Retina (tissue), 1 donor: Measurements from ENCODE around the gene CCDC73.
A peak's percentile ranks its signal among the peaks of the same experiment; 100 is the strongest.
"Not testable (repeated sequence)": the region's sequence is repeated elsewhere in the genome, so short reads cannot be mapped to it uniquely, and the experiment has no call there.

ENCODE experiments used
- DNase-seq: peaks from one replicate; pipeline ENCODE4 v3.0.0-alpha.2; 2016

The CCDC73 gene

DNA sequence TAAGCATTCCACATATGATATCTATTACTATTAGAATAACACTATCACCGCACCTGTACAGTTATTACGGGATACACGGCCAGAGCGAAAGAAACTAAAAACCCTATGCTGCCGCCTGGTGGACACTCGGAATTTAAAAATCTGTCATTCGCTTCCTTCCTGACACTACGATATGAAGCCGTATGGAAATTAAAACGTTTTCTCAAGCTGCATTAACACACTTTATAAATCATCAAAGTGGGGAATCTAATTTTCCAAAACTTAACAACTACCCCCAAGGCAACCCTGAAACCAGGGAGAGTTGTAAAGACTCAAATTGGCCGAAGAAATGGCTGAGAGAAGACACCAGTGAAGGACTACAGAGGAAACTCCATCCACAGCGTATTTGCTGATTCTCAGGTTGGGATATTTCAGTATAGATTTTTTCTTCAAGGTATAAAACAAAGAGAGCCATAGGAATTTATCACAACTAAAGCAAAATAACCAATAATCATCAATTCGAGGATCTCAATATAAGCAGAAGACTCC, 1.4 kb downstream of the CCDC73 start:
- peak; percentile 79 for DNase-seq

DNA sequence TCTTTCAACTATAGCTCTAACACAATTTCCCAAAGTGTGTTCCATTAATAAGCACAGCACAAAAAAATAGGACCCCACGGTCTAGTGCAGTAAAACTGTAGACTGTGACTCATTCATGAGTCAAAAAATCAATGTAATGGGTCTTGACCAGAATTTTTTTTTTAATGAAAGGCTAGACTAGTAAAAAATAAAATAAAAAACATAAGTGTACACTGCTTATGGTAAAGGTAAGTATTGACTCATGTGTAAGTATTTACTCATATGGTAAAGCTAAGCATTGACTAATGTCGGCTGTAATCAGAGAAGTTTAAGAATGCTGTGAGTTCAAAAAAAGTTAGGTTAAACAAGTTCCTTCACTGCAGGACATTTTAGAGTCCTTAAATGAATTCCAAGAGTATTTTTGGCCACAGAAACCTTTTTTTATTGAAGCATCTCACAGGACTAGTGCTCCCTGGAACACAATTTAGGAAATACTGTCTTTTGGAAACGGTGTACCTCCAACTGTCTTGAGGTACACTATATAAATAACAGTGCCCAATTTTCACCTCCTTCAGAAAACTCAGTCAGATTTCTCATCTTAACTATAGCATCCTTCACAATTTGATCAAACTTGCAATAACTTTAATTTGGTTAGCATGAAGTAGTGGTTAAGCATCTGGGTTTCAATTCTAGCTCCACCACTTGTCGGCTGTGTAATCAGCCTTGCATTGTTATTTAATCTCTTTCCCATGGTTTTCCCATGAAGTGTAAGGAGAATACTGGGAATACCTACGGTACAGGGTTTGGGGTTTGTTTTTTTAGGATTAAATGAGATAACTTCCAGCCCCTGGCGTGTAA, 2.1 kb downstream of the CCDC73 start:
- no peak for DNase-seq

DNA sequence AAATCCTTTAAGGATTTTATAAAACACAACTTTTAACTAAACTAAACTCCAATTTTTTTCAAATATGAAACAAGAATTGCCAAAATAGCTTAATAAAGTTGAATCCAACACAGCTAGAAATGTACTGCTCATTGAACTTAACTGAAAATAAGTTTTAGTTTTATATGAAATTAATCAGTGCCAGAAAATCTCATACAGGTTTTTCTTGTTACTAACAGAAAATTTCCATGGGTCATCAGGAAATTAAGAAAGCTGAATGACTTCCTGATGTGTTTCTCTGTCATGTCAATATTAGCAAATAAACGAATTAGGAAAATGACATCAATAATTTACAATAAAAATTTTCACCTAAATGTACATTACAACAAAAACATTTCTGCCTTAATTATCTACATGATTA, 3.5 kb downstream of the CCDC73 start:
- DNase-seq = no peak

DNA sequence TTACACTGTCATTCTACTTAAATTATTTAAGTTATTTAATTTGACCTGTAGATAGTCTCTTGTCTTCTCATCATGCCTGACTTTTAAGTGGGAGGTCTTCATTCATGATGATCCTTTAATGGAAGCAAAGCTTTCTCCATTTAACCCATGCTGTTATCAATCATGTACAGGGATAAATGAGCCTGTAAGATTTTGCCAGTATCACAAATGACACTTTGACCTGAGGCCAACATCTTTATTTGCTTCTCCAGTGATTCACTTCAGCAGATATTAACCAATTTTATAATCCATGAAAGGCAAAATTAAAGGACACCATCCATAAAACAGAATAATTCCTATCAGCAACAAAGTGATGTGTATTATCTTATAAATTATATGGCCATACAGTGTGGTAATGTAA, 7.7 kb downstream of the CCDC73 start:
- DNase-seq = no peak

DNA sequence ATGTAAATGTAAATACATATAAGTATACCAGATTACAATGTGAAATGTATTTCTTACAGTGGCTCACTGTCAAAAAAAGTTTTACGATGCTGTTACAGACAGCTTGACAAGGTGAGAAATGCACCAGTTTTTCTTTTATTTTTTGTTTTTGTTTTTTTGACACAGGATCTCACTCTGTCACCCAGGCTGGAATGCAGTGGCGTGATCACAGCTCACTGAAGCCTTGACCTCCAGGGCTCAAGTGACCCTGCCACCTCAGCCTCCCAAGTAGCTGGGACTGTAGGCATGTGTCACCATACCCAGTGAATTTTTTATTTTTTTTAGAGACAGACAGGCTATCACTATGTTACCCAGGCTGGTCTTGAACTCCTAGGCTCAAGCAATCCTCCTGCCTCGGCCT, 9.2 kb downstream of the CCDC73 start:
- DNase-seq = no peak

DNA sequence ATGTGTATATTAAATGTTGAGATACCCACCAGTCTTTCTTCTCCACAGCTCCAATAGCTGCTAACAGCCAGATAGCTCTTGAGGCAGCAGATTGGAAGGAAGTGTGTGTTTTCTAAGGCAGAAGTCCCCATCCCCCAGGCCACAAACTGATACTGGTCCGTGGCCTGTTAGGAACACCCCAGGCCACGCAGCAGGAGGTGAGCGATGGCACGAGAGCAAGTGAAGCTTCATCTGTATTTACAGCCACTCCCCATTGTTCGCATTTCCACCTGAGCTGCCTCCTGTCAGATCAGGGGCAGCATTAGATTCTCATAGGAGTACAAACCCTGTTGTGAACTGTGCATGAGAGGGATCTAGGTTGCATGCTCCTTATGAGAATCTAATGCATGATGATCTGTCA, 12.7 kb downstream of the CCDC73 start:
- no peak for DNase-seq

DNA sequence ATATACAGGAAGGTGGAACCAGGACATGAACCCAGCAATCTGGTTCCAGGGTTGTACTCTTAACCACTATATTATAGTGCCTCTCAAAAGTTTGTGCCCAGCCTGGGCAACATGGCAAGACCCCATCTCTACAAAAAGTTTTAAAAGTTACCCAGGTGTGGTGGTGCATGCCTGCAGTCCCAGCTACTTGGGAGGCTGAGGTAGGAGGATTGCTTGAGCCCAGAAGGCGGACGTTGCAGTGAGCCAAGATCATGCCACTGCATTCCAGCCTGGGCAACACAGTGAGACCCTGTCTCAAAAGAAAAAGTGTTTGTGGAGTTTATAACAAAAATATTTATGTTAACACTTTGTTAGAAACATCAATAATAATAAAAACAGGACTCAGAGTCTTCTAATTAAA, 13.6 kb downstream of the CCDC73 start:
- not testable (repeated sequence) for DNase-seq

DNA sequence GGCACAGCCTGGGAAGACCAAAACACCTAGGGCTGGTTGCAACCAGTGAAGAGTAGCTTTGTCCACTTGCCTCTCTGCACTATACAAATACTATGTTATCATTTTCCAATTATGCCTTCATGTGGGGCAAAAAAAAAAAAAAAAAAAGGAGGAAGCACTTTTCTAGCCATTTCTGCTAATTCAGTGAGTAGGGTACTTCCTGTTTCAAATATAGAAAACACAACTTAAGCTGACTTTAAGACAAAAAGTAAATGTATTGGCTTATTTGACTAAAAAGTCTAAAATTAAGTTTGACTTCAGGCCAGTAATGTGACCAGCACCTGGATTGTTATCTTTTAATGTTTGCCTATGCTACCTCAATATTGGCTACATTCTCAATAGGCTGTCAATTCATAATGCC, 15.3 kb downstream of the CCDC73 start:
- no peak for DNase-seq

DNA sequence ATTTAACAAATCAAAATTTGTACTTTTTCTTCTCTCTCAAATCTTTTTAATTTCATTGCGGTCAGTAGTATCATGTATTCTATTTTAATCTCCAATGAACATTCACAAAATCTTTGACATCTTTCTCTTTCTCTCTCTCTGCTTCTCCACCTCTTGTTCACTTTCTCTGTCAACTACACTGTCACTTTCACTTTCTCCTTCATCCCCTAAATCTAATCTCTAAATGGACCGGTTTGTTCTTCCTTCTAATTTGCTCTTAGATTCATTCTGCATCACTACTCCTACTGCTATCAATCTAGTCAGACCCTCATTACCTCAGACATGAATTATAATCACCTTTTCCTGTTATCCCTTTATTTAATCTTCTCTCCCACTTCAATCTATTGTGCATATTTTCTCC, 18.6 kb downstream of the CCDC73 start:
- no peak for DNase-seq

DNA sequence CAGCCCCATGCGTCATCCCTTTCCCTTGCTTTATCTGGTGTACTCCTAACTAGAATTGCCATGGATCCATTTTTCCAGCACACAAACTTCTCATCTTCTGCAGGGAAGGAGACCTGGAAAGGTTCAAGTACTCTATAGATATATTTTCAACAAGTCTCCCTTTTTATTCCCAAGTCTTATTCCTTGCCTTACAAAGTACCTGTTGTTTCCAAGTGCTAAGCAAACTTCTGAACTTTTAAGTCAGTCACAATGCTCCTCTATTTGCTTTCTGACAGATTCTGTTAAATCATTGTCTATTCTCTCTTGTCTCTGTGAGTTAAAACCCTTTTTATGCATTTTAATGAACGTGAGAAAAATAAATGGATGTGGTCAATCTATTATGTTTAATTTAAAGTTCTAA, 20.4 kb downstream of the CCDC73 start:
- no peak for DNase-seq

DNA sequence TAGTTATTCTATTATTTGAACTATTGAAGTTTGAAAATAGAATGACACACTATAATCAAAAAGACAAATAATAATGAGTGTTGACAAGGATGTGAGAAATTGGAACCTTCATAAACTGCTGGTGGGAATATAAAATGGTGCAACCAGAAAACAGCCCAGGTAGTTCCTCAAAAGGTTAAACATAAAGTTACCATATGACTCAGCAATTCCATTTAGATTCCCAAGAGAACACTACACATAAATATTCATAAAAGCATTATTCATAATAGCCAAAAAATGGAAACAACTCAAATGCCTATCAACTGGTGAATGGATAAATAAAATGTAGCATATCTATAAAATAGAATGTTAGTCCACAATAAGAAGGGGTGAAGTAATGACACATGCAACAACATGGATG, 21.7 kb downstream of the CCDC73 start:
- no peak for DNase-seq

DNA sequence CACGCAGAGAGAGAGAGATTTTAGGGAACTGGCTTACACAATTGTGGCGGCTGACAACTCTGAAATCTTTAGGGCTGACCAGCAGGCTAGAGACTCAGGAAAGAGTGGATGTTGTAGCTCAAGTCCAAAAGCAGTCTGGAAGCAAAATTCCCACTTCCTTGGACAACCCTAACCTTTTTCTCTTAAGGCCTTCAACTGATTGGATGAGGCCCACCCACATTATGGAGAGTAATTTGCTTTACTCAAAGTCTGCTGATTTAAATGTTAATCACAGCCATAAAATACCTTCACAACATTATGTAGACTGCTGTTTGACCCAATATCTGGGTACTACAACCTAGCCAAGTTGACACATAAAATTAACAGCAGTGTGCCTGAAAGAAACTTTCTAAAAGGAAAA, 32.7 kb downstream of the CCDC73 start:
- not testable (repeated sequence) for DNase-seq

DNA sequence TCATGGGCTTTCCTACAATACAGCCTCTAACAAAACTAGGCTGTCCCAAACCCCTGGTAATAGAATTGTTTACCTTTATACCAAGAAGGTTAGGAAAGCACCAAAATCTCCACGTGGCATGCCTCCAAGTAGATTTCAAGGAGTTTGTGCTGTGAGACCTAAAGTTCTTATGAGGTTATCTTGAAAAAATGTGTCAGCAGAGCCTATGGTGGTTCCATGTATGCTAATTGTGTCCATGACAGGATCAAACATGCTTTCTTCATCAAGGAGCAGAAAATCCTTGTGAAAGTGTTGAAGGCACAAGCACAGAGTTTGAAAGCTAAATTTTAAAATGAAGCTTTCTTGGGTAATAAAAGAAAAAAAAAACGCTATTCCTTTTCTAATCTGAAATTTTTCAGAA, 36.2 kb downstream of the CCDC73 start:
- no peak for DNase-seq

DNA sequence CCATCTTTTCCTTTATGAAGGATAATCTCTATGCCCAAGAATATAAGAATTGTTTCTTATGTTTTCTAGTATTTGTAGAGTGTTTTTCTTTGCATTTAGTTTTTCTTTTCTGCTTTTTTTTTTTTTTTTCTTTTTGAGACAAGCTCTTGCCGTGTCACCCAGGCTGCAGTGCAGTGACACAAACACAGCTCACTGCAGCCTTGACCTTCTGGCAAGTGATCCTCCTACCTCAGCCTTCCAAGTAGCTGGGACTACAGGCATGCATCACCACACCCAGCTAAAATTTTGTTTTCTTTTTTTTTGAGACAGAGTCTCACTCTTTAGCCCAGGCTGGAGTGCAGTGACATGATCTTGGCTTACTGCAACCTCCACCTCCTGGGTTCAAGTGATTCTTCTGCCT, 41.3 kb downstream of the CCDC73 start:
- not testable (repeated sequence) for DNase-seq

DNA sequence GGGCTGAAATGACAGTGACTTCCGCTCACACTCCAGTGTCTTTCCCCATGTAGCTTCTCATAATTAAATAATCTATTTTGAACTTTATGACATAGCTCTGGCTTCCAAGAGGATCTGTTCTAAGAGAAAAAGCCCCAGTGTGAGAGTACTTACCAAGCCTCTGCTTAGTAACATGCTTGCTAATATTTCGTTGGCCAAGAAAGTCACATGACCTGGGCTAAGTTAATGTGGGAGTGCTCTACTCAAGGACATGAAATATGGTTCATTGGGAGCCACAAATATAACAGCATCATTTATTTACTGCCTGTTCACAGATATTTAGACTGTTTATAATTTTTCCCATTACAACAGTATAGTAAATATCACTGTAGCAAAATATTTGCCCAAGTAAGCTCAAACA, 42.5 kb downstream of the CCDC73 start:
- DNase-seq = no peak

DNA sequence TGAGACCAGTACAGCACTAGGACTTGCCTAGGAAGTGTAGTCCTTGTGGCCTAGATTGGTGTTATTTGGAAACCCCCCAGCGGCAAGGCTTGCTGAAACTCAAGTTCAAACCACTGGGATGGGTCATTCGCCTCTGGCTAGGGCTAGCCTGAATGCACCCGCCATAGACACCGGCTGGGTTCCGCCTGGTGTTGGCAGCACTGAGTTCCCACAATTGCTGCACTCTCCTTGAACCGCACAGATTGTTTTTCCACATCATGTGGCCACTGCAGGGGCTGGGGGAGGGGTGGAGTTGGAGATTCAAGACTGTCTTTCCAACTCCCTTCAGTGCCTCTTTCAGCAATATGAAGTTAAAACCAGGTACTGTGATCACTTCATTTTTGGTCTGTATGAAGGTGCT, 43.1 kb downstream of the CCDC73 start:
- no peak for DNase-seq

DNA sequence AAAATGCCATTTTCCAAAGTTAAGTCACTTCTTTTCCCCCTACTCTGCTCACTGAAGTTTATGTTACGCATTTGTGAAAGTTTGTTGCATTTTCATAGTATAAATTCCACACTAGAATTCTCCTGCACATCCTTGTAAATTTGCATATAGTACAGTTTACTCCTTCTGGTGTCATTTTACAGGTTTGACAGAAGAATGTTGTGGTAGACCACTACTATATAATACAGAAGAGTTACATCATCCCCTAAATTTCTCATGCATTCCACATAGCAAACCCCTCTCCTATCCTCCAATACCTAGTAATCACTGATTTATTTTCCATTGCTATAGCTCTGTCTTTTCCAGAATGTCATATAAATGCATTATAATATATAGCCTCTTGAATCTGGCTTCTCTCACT, 64.5 kb downstream of the CCDC73 start:
- DNase-seq = no peak

DNA sequence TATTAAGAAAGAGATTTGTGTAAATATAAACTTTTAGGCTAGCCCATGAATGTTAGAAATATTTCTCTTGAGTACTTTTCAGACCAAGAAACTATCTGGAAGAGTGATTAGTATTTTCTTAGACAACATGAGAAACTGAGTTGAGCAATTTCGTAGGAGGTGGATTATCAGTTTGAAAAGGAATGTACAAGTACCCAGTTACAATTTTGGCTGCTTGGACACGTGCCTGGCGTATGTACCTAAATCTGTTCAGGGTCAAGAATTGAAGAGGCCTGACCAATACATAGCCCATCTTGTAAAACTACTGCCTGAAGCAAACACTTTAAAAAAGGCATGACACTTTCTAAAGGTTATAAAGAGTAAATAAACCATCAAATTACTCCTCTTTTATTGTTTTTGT, 71.1 kb downstream of the CCDC73 start:
- DNase-seq = no peak

DNA sequence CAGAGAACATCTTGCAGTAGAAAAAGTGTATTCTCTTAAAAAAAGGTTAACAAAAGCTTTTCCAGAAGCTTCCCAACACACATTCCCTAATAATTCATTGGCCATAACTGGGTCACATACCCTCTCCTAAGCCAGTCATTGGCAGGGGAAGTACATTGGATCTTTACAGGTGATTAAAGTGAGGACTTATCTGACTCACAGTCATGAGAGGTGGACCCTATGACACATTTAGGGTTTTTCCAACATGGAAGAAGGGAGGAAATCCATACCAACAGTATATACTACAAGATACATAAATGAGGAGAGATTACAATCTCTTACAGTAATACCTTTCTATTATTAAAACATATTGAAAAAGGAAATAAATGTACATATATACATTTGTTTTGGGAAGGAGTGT, 72.2 kb downstream of the CCDC73 start:
- no peak for DNase-seq

DNA sequence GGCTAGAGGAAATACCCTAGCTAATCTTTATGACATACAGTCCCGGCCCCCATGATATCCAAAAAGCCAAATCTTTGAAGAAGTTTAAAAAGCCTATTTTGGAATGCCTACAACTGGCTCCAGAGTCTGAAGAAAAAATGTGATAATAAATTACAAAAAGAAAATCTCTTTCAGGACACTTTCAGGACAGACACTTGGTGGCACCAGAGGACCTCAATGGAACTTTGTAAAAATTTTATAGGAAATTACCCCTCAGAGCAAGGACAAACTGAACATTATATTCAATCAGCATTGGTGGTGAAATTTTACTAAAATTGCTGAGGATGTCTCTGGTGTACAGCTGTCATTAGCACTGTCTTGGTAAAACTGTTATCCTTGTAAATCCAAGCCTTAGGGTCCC, 81.0 kb downstream of the CCDC73 start:
- no peak for DNase-seq

DNA sequence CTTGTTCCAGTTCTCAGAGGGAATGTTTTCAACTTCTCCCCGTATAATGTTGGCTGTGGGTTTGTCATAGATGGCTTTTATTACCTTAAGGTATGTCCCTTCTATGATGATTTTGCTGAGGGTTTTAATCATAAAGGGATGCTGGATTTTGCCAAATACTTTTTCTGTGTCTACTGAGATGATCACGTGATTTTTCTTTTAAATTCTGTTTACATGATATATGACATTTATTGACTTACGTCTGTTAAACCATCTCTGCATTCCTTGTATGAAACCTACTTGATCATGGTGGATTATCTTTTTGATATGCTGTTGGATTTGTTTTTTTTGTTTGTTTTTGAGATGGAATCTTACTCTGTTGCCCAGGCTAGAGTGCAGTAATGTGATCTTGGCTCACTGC, 85.5 kb downstream of the CCDC73 start:
- not testable (repeated sequence) for DNase-seq

DNA sequence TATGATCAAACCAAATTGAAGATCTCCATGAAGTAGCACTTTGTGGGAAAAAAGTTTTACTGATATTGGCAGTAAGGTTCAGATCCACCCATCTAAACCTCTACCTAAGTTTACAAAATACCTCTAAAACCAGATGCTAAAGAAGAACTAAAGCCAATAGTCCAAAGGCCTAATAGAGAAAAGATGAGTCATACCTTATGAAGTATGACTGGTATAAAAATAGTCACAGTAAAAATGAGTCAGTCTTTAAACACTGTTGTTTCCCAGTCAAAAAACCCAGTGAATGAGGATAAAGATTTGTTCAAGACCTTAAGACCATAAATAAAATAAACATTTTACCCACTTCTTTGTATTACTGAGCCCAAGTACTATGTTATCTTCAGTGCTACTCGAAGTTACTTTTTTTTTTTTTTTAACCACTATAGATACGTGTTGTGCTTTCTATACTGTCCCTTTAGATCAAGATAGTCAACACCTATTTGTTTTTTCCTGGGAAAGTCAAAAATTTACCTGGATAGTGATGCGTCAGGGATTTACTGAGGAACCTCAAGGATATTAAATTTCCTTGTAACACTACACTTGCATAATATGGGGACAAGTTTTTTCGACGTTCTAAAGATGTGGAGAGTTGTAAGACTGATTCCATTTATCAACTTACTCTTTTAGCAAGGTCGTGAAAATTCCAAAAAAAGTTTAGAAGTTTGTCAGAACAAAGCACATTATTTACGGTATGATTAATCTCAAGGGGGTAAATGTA, 87.3 kb downstream of the CCDC73 start:
- DNase-seq = no peak

DNA sequence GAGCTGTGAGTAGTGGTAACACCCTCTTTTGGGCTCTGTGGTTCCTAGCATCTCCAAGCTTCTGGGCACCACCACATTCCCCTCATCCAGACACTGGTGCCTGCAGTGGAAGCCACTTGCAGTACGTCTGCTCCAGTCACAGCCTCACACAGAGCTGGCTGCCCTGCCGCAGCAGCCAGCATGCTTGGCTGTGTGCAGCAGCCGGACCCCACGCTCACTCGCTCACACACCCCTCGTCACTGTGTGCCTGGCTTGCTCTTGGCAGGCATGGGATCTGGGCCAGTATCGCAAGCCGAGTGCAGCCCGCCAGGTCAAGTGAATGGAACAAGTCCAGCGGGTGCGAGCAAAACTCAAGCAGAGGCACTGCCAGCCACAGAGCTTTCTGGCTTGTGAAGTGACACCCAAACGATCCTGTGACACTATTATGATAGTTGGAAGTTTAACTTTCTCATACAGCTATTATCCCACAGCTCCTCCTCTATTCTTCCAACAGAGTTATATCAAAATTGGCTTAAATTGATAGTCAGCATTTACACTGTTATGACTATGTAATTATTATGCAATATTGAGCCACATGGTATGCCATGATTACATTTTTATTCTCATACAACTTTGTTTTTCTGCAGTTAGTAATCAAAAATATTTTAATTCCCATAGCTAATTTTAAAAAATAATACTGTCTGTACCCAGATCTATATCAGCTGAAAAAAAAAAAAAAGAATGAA, 89.0 kb downstream of the CCDC73 start:
- DNase-seq = no peak

DNA sequence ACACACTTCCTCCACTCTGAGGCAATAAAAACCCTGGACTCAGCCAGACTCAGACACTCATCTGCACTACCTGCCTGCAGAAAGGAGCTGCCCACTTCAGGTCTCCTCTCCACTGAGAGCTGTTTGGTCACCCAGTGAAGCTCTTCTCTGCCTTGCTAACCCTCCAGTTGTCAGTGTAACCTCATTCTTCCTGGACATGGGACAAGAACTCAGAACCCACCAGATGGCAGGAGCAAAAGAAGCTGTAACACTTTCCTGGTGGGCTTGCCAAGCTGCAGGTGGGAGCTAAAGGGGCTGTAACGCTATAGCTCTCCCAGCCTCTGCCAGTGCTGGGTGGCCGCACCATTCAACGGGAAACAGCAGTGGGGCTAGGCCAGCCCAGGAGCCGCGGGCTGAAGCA, 89.7 kb downstream of the CCDC73 start:
- no peak for DNase-seq
